NB4 (cell line): ENCODE data around the gene PFDN1.

Source experiments
- DNase-seq: peaks from one replicate; pipeline ENCODE4 v3.0.0; 2010; ENCODE audit warnings: low read depth
- H3K4me3 ChIP-seq: one replicate; pipeline ENCODE4 v1.5.1; 2011; ENCODE audit warnings: mild to moderate bottlenecking, low read depth, low read length, moderate library complexity
- CTCF ChIP-seq: IDR thresholded peaks from one replicate; pipeline ENCODE4 v1.5.1; 2012; ENCODE audit warnings: low read depth, low read length
- MAX ChIP-seq: IDR thresholded peaks from 2 replicates; pipeline ENCODE4 v1.6.1; 2011; ENCODE audit warnings: low read depth, low read length
- MYC ChIP-seq: IDR thresholded peaks from 2 replicates; pipeline ENCODE4 v1.6.1; 2011; ENCODE audit warnings: low read depth, low read length
- POLR2A ChIP-seq: IDR thresholded peaks from 2 replicates; pipeline ENCODE4 v1.6.1; 2011; ENCODE audit warnings: mild to moderate bottlenecking; ENCODE audit not compliant: insufficient read length; ENCODE audit errors: extremely low read depth

The PFDN1 gene

GRCh38 chr5:140273401-140273877 lies 29.5 kb downstream of the PFDN1 start:
- peak; percentile 95 for DNase-seq
- H3K4me3 ChIP-seq = peak overlapping the region; percentile 42
- TF ChIP-seq CTCF (no peak), POLR2A (no peak), MYC (peak; percentile 79), MAX (peak; percentile 84)

- no peak for TF ChIP-seq MYC
- no peak overlapping the region for H3K4me3 ChIP-seq
- DNase-seq = no peak
Measured at GRCh38 chr5:140270008-140270407, 32.9 kb downstream of the PFDN1 start.

GRCh38 chr5:140267559-140268018 lies 35.3 kb downstream of the PFDN1 start:
- no peak for TF ChIP-seq MYC
- DNase-seq = no peak
- H3K4me3 ChIP-seq = no peak overlapping the region

GRCh38 chr5:140267201-140267540 lies 35.7 kb downstream of the PFDN1 start:
- no peak for DNase-seq
- H3K4me3 ChIP-seq = no peak overlapping the region
- no peak for TF ChIP-seq MYC
- TF ChIP-seq MAX = no peak
- no peak for TF ChIP-seq CTCF
- no peak for TF ChIP-seq POLR2A

- no peak for TF ChIP-seq POLR2A
- TF ChIP-seq MYC = no peak
- no peak for TF ChIP-seq MAX
- TF ChIP-seq CTCF = no peak
- H3K4me3 ChIP-seq = no peak overlapping the region
Measured at GRCh38 chr5:140266471-140267200, 36.3 kb downstream of the PFDN1 start.

GRCh38 chr5:140265845-140266244 lies 37.1 kb downstream of the PFDN1 start:
- no peak for DNase-seq
- H3K4me3 ChIP-seq = no peak overlapping the region
- TF ChIP-seq CTCF = no peak
- no peak for TF ChIP-seq MYC
- TF ChIP-seq MAX = no peak
- TF ChIP-seq POLR2A = no peak

More at GRCh38 chr5:140266471-140267200, 36.3 kb downstream of the PFDN1 start:
- DNase-seq = no peak

- TF ChIP-seq MYC = no peak
- no peak for TF ChIP-seq CTCF
- no peak for TF ChIP-seq MAX
- no peak for TF ChIP-seq POLR2A
- H3K4me3 ChIP-seq = no peak overlapping the region
- no peak for DNase-seq
Measured at GRCh38 chr5:140262839-140263238, 40.1 kb downstream of the PFDN1 start.
